ENCODE data around the gene ADPRM. TPM values are rescaled to one million over a fixed set of nuclear protein-coding genes. Genes with fewer than 3 reads are reported as not detected.

The ADPRM gene
- polyA plus RNA-seq, 1 of the 3 experiments (the other 2 are of a cell fraction) = 7.6 TPM

GRCh38 chr17:10699856-10700255, 2.5 kb downstream of the ADPRM start (continued):
- TF ChIP-seq IRF3 (IDR thresholded peaks at IDR 0.05; ENCODE audit: low read depth, low read length) = no peak
- no peak for TF ChIP-seq TEAD4 (IDR thresholded peaks at IDR 0.05; ENCODE audit: borderline replicate concordance, insufficient read depth)
- no peak for TF ChIP-seq JUND (IDR thresholded peaks at IDR 0.05)
- TF ChIP-seq, protein P1, sequence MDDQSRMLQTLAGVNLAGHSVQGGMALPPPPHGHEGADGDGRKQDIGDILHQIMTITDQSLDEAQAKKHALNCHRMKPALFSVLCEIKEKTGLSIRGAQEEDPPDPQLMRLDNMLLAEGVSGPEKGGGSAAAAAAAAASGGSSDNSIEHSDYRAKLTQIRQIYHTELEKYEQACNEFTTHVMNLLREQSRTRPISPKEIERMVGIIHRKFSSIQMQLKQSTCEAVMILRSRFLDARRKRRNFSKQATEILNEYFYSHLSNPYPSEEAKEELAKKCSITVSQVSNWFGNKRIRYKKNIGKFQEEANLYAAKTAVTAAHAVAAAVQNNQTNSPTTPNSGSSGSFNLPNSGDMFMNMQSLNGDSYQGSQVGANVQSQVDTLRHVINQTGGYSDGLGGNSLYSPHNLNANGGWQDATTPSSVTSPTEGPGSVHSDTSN (IDR thresholded peaks at IDR 0.05) = no peak

DNA sequence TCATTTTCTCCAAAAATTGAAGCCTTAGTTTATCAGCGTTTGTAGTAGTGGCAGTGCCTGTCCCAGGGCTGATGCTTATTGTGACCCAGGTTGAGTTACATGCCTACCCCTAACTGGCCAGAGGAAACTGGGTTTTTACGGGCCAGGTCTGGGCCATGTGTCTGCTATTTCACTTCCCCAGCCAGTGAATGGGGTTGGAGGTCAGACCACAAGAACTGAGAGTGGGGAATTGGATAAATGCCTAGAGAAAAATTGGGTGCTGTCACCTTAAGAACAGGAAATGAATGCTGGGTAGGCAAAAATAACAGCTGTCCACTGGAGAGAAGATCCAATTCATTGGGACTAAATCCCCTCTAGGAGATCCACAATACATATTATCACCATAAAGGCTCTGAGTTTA, 5.2 kb downstream of the ADPRM start:
- H3F3A ChIP-seq (replicated peaks; ENCODE audit: insufficient read depth) = peaks cover 7% of the 10 kb centered on the region
- CTCF ChIA-PET = interaction anchor here (0.6 to 2.5 kb wide), 2 partner anchors 56 to 524 kb away, joined by 3 to 8 read pairs; no protein-coding TSS in a partner anchor
- DNase-seq = no peak
- 86% methylated on average over 2 of the region's 2 CpGs for WGBS (ENCODE audit: low lambda C conversion rate)
- no peaks in the 10 kb centered on the region for H4K20me1 ChIP-seq (ENCODE audit: insufficient read depth)
- H3K9me2 ChIP-seq = no peaks in the 10 kb centered on the region
- no peak overlapping the region for H3K4me2 ChIP-seq
- H3K79me2 ChIP-seq (ENCODE audit: insufficient read depth) = peaks cover 57% of the 10 kb centered on the region
- H2AFZ ChIP-seq (ENCODE audit: low read depth) = no peak overlapping the region
- H3K36me3 ChIP-seq (replicated peaks in 1 of 2; ENCODE audit: control insufficient read depth in 1 of 2, insufficient read depth in 2 of 2, low read length in 1 of 2) = peaks cover 23 to 30% of the 10 kb centered on the region in 2 experiments
- POLR2A ChIA-PET = no interaction called here
- H3K27ac ChIP-seq (ENCODE audit: low read depth in 2 of 2, low read length in 1 of 2) = no peak overlapping the region
- no peaks in the 10 kb centered on the region for H3K9me3 ChIP-seq
- H3K4me1 ChIP-seq (ENCODE audit: control insufficient read depth in 1 of 2, insufficient read depth in 2 of 2, low read depth in 1 of 2, low read length in 1 of 2) = peaks cover 0 to 4% of the 10 kb centered on the region in 2 experiments; a peak in 2 of 4 replicates
- H3K4me3 ChIP-seq (ENCODE audit: low read depth in 2 of 2, low read length in 1 of 2) = no peak overlapping the region
- H3K27me3 ChIP-seq (ENCODE audit: insufficient read depth) = no peaks in the 10 kb centered on the region
- no peak overlapping the region for H3K9ac ChIP-seq
- TF ChIP-seq TEAD4 (IDR thresholded peaks at IDR 0.05; ENCODE audit: borderline replicate concordance, insufficient read depth) = no peak
- TF ChIP-seq USF2 (IDR thresholded peaks at IDR 0.05; ENCODE audit: borderline replicate concordance, low read depth, low read length) = no peak
- TF ChIP-seq RCOR1 (IDR thresholded peaks at IDR 0.05; ENCODE audit: low read length) = no peak
- TF ChIP-seq TCF12 (IDR thresholded peaks at IDR 0.05) = no peak
- no peak for TF ChIP-seq IRF3 (IDR thresholded peaks at IDR 0.05; ENCODE audit: low read depth, low read length)
- TF ChIP-seq NFIC (IDR thresholded peaks at IDR 0.05; ENCODE audit: borderline replicate concordance) = no peak
- TF ChIP-seq, protein P1 (IDR thresholded peaks at IDR 0.05) = no peak
- TF ChIP-seq EZH2phosphoT487 (IDR thresholded peaks at IDR 0.05; ENCODE audit: borderline replicate concordance, low read depth) = no peak
- TF ChIP-seq TAF1 (IDR thresholded peaks at IDR 0.05; ENCODE audit: borderline replicate concordance, low read depth, low read length) = no peak
- no peak for TF ChIP-seq FOXM1 (IDR thresholded peaks at IDR 0.05; ENCODE audit: low read depth)
- TF ChIP-seq RFX5 (IDR thresholded peaks at IDR 0.05; ENCODE audit: low read length) = no peak
- TF ChIP-seq GATA2 (CRISPR knock-in tag; IDR thresholded peaks at IDR 0.05) = no peak
- TF ChIP-seq FOXJ3 (CRISPR knock-in tag; IDR thresholded peaks at IDR 0.05) = no peak
- TF ChIP-seq, protein P2, sequence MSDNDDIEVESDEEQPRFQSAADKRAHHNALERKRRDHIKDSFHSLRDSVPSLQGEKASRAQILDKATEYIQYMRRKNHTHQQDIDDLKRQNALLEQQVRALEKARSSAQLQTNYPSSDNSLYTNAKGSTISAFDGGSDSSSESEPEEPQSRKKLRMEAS (IDR thresholded peaks at IDR 0.05; ENCODE audit: low read depth) = no peak
- TF ChIP-seq REST (IDR thresholded peaks at IDR 0.05; ENCODE audit: low read depth, low read length) = no peak
- TF ChIP-seq, protein P3, sequence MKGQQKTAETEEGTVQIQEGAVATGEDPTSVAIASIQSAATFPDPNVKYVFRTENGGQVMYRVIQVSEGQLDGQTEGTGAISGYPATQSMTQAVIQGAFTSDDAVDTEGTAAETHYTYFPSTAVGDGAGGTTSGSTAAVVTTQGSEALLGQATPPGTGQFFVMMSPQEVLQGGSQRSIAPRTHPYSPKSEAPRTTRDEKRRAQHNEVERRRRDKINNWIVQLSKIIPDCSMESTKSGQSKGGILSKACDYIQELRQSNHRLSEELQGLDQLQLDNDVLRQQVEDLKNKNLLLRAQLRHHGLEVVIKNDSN (IDR thresholded peaks at IDR 0.05; ENCODE audit: borderline replicate concordance, low read depth) = no peak
